HFFc6 (cell line): ENCODE data around the gene TSSK2. TPM values are rescaled to one million over a fixed set of nuclear protein-coding genes. Genes with fewer than 3 reads are reported as not detected.

Experiments used
- DNase-seq: peaks from one replicate; pipeline ENCODE4 v3.0.0-alpha.2; 2018
- H3K27ac Mint-ChIP-seq: 2 replicates; pipeline ENCODE4 v1.8.0; 2020; ENCODE audit warnings: mild to moderate bottlenecking, mixed read lengths
- H3K27me3 Mint-ChIP-seq: 2 replicates; pipeline ENCODE4 v1.8.0; 2021; ENCODE audit warnings: mild to moderate bottlenecking, moderate library complexity, mixed read lengths; ENCODE audit not compliant: insufficient read depth
- H3K36me3 Mint-ChIP-seq: 2 replicates; pipeline ENCODE4 v1.8.0; 2021; ENCODE audit warnings: low read depth, mixed read lengths
- H3K4me1 Mint-ChIP-seq: 2 replicates; pipeline ENCODE4 v1.8.0; 2020; ENCODE audit warnings: low read depth, mixed read lengths
- H3K4me3 Mint-ChIP-seq: 2 replicates; pipeline ENCODE4 v1.8.0; 2020; ENCODE audit warnings: mild to moderate bottlenecking, moderate library complexity, mixed read lengths
- H3K9me3 Mint-ChIP-seq: 2 replicates; pipeline ENCODE4 v1.8.0; 2020; ENCODE audit warnings: mild to moderate bottlenecking, mixed read lengths
- CTCF ChIP-seq: fragments of 200-600 bp; sonication (generic); IDR thresholded peaks from 2 replicates; pipeline ENCODE4 v1.5.0; 2021; ENCODE audit warnings: antibody characterized with exemption, mild to moderate bottlenecking
- total RNA-seq, 6 experiments: library from RNA; stranded (reverse); fragmentation: NEBNext Ultra II Directional; extraction: Animal tissue kit (Norgen Biotek cat#: 25700); gene quantifications; 2 replicates in 1 of 6; 3 replicates in 5 of 6; pipeline ENCODE4 v1.2.3, GENCODE V29; 2021

Gene TSSK2
- total RNA-seq, 6 experiments from 2014 or later = not detected

- H3K27me3 Mint-ChIP-seq = no peaks in the 10 kb centered on the region
- peak; percentile 36 for DNase-seq
- H3K4me3 Mint-ChIP-seq = peak overlapping the region; percentile 32; the same call in 1 of the 2 replicates
- peaks cover 16% of the 10 kb centered on the region for H3K36me3 Mint-ChIP-seq
- peaks cover 24% of the 10 kb centered on the region for H3K4me1 Mint-ChIP-seq
- TF ChIP-seq CTCF = peak; percentile 63
- H3K9me3 Mint-ChIP-seq = no peaks in the 10 kb centered on the region
- H3K27ac Mint-ChIP-seq = peak overlapping the region; percentile 62
Observed at GRCh38 chr22:19085233-19085718, 45.8 kb upstream of the TSSK2 start.

GRCh38 chr22:19086417-19086816, 44.7 kb upstream of the TSSK2 start:
- Mint-ChIP-seq H3K4me3 (no peak overlapping the region), H3K27me3 (no peaks in the 10 kb centered on the region), H3K4me1 (peaks cover 24% of the 10 kb centered on the region), H3K9me3 (no peaks in the 10 kb centered on the region), H3K27ac (peak overlapping the region; percentile 64; the same call in 1 of the 2 replicates), H3K36me3 (peaks cover 16% of the 10 kb centered on the region; the same call in 1 of the 2 replicates)
- DNase-seq = no peak
- TF ChIP-seq CTCF = no peak

GRCh38 chr22:19086896-19087295, 44.2 kb upstream of the TSSK2 start:
- Mint-ChIP-seq H3K36me3 (peaks cover 16% of the 10 kb centered on the region; the same call in 1 of the 2 replicates), H3K27me3 (no peaks in the 10 kb centered on the region), H3K9me3 (no peaks in the 10 kb centered on the region), H3K27ac (peak overlapping the region; percentile 64; the same call in 1 of the 2 replicates), H3K4me3 (no peak overlapping the region), H3K4me1 (peaks cover 24% of the 10 kb centered on the region)
- no peak for TF ChIP-seq CTCF
- peak; percentile 46 for DNase-seq

- Mint-ChIP-seq H3K27me3 (no peaks in the 10 kb centered on the region; the same call in 1 of the 2 replicates), H3K4me1 (peaks cover 29% of the 10 kb centered on the region), H3K36me3 (peaks cover 16% of the 10 kb centered on the region; the same call in 1 of the 2 replicates), H3K9me3 (no peaks in the 10 kb centered on the region), H3K27ac (no peak overlapping the region), H3K4me3 (no peak overlapping the region)
- DNase-seq = no peak
- no peak for TF ChIP-seq CTCF
Observed at GRCh38 chr22:19088866-19089595, 42.1 kb upstream of the TSSK2 start.

GRCh38 chr22:19090183-19090582, 40.9 kb upstream of the TSSK2 start:
- H3K4me3 Mint-ChIP-seq = no peak overlapping the region
- peaks cover 25% of the 10 kb centered on the region for H3K4me1 Mint-ChIP-seq
- H3K27ac Mint-ChIP-seq = no peak overlapping the region
- no peak for TF ChIP-seq CTCF
- no peaks in the 10 kb centered on the region; the same call in 1 of the 2 replicates for H3K27me3 Mint-ChIP-seq
- DNase-seq = no peak
- H3K36me3 Mint-ChIP-seq = peaks cover 16% of the 10 kb centered on the region
- no peaks in the 10 kb centered on the region for H3K9me3 Mint-ChIP-seq
